ENCODE results near the gene CLEC11A. TPM values are rescaled to one million over a fixed set of nuclear protein-coding genes. Genes with fewer than 3 reads are reported as not detected.

CLEC11A gene
- total RNA-seq, 4 donors from 2014 or later: 2.6 to 11.2 (median 5.1) TPM

- intact Hi-C loops (cut with DNase I; ENCODE audit: low total_unique reads) (no loop called here), in situ Hi-C loops (cut with MboI; ENCODE audit: low pct_ligation_motif_present in 1 of 4, low pct_unique_long_range_greater_than_20kb in 1 of 4, low sequenced_read_pairs in 3 of 4) (no loop called here)
- no peak for TF ChIP-seq POLR2AphosphoS5 (IDR thresholded peaks at IDR 0.05)
- TF ChIP-seq CTCF (IDR thresholded peaks at IDR 0.05): no peak
- H3K9me3 ChIP-seq: no peaks in the 10 kb centered on the region
- H3K36me3 ChIP-seq: no peaks in the 10 kb centered on the region
- H3K4me1 ChIP-seq: no peaks in the 10 kb centered on the region
- peaks cover under 1% of the 10 kb centered on the region for H3K27me3 ChIP-seq
- DNase-seq: no peak
- no peak overlapping the region for H3K27ac ChIP-seq
- no peak overlapping the region for H3K4me3 ChIP-seq
- WGBS, 2 donors (ENCODE audit: low coverage in 1 of 2): 64% methylated on average over 9 of the region's 10 CpGs; no CpG with 5 or more reads in 1 of the 2 donors
Observed at GRCh38 chr19:50710094-50710493, 13.1 kb upstream of the CLEC11A start.

- H3K27ac ChIP-seq: no peak overlapping the region
- H3K9me3 ChIP-seq: no peaks in the 10 kb centered on the region
- intact Hi-C loops (cut with DNase I; ENCODE audit: low total_unique reads): no loop called here
- H3K27me3 ChIP-seq: no peaks in the 10 kb centered on the region
- H3K4me3 ChIP-seq: no peak overlapping the region
- TF ChIP-seq POLR2AphosphoS5 (IDR thresholded peaks at IDR 0.05) (no peak), POLR2A (IDR thresholded peaks at IDR 0.05) (no peak), CTCF (IDR thresholded peaks at IDR 0.05) (no peak), EP300 (IDR thresholded peaks at IDR 0.05; ENCODE audit: low read depth) (no peak)
- no peaks in the 10 kb centered on the region for H3K36me3 ChIP-seq
- no peak for DNase-seq
- in situ Hi-C loops (cut with MboI; ENCODE audit: low pct_ligation_motif_present in 1 of 4, low pct_unique_long_range_greater_than_20kb in 1 of 4, low sequenced_read_pairs in 3 of 4): no loop called here
- WGBS, 2 donors (ENCODE audit: low coverage in 1 of 2): 67% methylated on average over 5 of the region's 5 CpGs; no CpG with 5 or more reads in 1 of the 2 donors
- no peaks in the 10 kb centered on the region for H3K4me1 ChIP-seq
Observed at GRCh38 chr19:50710612-50711011, 12.6 kb upstream of the CLEC11A start.

- in situ Hi-C loops (cut with MboI; ENCODE audit: low pct_ligation_motif_present in 1 of 4, low pct_unique_long_range_greater_than_20kb in 1 of 4, low sequenced_read_pairs in 3 of 4): no loop called here
- H3K27me3 ChIP-seq: peaks cover 5% of the 10 kb centered on the region
- TF ChIP-seq POLR2AphosphoS5 (IDR thresholded peaks at IDR 0.05): no peak
- no peak for TF ChIP-seq EP300 (IDR thresholded peaks at IDR 0.05; ENCODE audit: low read depth)
- TF ChIP-seq CTCF (IDR thresholded peaks at IDR 0.05): no peak
- TF ChIP-seq POLR2A (IDR thresholded peaks at IDR 0.05): no peak
- no peaks in the 10 kb centered on the region for H3K4me1 ChIP-seq
- H3K9me3 ChIP-seq: no peaks in the 10 kb centered on the region
- H3K4me3 ChIP-seq: no peak overlapping the region
- intact Hi-C loops (cut with DNase I; ENCODE audit: low total_unique reads): no loop called here
- no peak overlapping the region for H3K27ac ChIP-seq
- WGBS, 2 donors (ENCODE audit: low coverage in 1 of 2): 82 to 100% methylated on average over 2 to 11 of the region's 11 CpGs
- H3K36me3 ChIP-seq: no peaks in the 10 kb centered on the region
- DNase-seq: no peak
Observed at GRCh38 chr19:50711196-50711595, 12.0 kb upstream of the CLEC11A start.

GRCh38 chr19:50711805-50712204 is 11.4 kb upstream of the CLEC11A start:
- in situ Hi-C loops (cut with MboI; ENCODE audit: low pct_ligation_motif_present in 1 of 4, low pct_unique_long_range_greater_than_20kb in 1 of 4, low sequenced_read_pairs in 3 of 4): no loop called here
- TF ChIP-seq POLR2AphosphoS5 (IDR thresholded peaks at IDR 0.05) (no peak), POLR2A (IDR thresholded peaks at IDR 0.05) (no peak), CTCF (IDR thresholded peaks at IDR 0.05) (no peak), EP300 (IDR thresholded peaks at IDR 0.05; ENCODE audit: low read depth) (no peak)
- H3K4me3 ChIP-seq: no peak overlapping the region
- intact Hi-C loops (cut with DNase I; ENCODE audit: low total_unique reads): no loop called here
- no peak for DNase-seq
- H3K27me3 ChIP-seq: peaks cover 11% of the 10 kb centered on the region
- no peaks in the 10 kb centered on the region for H3K9me3 ChIP-seq
- H3K4me1 ChIP-seq: no peaks in the 10 kb centered on the region
- WGBS, 2 donors (ENCODE audit: low coverage in 1 of 2): 82% methylated on average over 9 of the region's 9 CpGs; no CpG with 5 or more reads in 1 of the 2 donors
- H3K27ac ChIP-seq: no peak overlapping the region
- no peaks in the 10 kb centered on the region for H3K36me3 ChIP-seq
